Psoas muscle (tissue), 8 donors: ENCODE measurements around the gene JOSD1. TPM values are rescaled to one million over a fixed set of nuclear protein-coding genes. Genes with fewer than 3 reads are reported as not detected.

Experiments
- ATAC-seq, 4 donors: fragments of 200-7000 bp; cut with Tn5 transposase; one replicate each; pipeline ENCODE4 v1.9.1; 2020; ENCODE audit warnings: moderate library complexity in 3 of 4, mild to moderate bottlenecking in 2 of 4
- DNase-seq, 2 donors: peaks; one replicate each; pipeline ENCODE4 v3.0.0-alpha.2; 2020
- H3K27ac ChIP-seq: fragments of 200-600 bp; one replicate; pipeline ENCODE4 v1.8.0; 2022
- H3K27me3 ChIP-seq, 3 donors: fragments of 200-600 bp in 1 of 3; one replicate each; pipeline versions ENCODE4 v1.6.1 to v1.8.0; 2013 to 2022; ENCODE audit warnings: low read length in 2 of 3, mild to moderate bottlenecking in 2 of 3, moderate library complexity in 1 of 3; ENCODE audit not compliant: insufficient read depth in 3 of 3
- H3K36me3 ChIP-seq, 2 donors: fragments of 200-600 bp in 1 of 2; one replicate each; pipeline versions ENCODE4 v1.6.1 to v1.8.0; 2013 to 2022; ENCODE audit warnings: low read depth in 1 of 2, mild to moderate bottlenecking in 1 of 2, moderate library complexity in 1 of 2; ENCODE audit not compliant: insufficient read depth in 1 of 2
- H3K4me1 ChIP-seq: fragments of 200-600 bp; one replicate; pipeline ENCODE4 v1.8.0; 2022
- H3K4me3 ChIP-seq: fragments of 200-600 bp; one replicate; pipeline ENCODE4 v1.8.0; 2022; ENCODE audit warnings: mild to moderate bottlenecking
- H3K9me3 ChIP-seq: fragments of 200-600 bp; one replicate; pipeline ENCODE4 v1.8.0; 2022
- CTCF ChIP-seq: fragments of 200-600 bp; IDR thresholded peaks from one replicate; pipeline ENCODE4 v1.8.0; 2022; ENCODE audit warnings: antibody characterized with exemption
- WGBS, 3 donors: extraction: QIAGEN DNeasy Blood & Tissue Kit; methylation state at CpG; one replicate each; pipeline versions ENCODE4 v1.1.6 to v1.1.7; 2013; 5-methylcytosine and 5-hydroxymethylcytosine counted together
- intact Hi-C, 2 donors: fragments of 100-400 bp; cut with DNase I; formaldehyde crosslinking; loops; one replicate each; pipeline versions ENCODE4 v1.11.0 to v1.14.2; 2022
- polyA plus RNA-seq, 3 donors: library from polyadenylated mRNA; stranded (reverse); fragments of 200-250 nt; gene quantifications; one replicate each; pipeline ENCODE4 v1.2.3, GENCODE V29; 2013
- total RNA-seq, 4 donors: library from RNA; stranded (reverse); fragmentation: NEBNext Ultra II Directional in 2 of 4; extraction: Animal tissue kit (Norgen Biotek cat#: 25700) in 2 of 4; gene quantifications; one replicate each; pipeline versions ENCODE4 v1.2.1 to v1.2.4, GENCODE V29; 2021 to 2023
- donor health status: healthy with polysubstance abuse.
- donor health status: DM: no; HTN: no; CAD: no; lungs with moderate emphysema.
- donor health status: Bipolar disorder and iron deficiency.
- donor health status: healthy.
- donor health status: DM: yes; HTN: yes; CAD: no.
- donor health status: DM: no; HTN: no; CAD: no.
- donor health status: DM: no; HTN: no; CAD: no.
- donor health status: DM: yes; HTN: yes; CAD: no.

JOSD1 gene
- total and polyA plus RNA-seq, 7 donors = 14.3 to 58.5 (median 24.4) TPM

- Histone ChIP-seq H3K4me3 (peak overlapping the region; percentile 94), H3K27ac (peak overlapping the region; percentile 98)
- no peak for DNase-seq
Observed at GRCh38 chr22:38699143-38699542, 1.6 kb downstream of the JOSD1 start.

GRCh38 chr22:38698407-38699094, 2.2 kb downstream of the JOSD1 start:
- TF ChIP-seq CTCF = no peak
- Histone ChIP-seq H3K9me3 (no peaks in the 10 kb centered on the region), H3K4me3 (peak overlapping the region; percentile 94), H3K27ac (peak overlapping the region; percentile 98), H3K4me1 (peaks cover 44% of the 10 kb centered on the region), H3K36me3 (peaks cover 4 to 32% of the 10 kb centered on the region in 2 donors), H3K27me3 (no peaks in the 10 kb centered on the region)
- ATAC-seq (no peak), DNase-seq (no peak)
- WGBS, 3 donors = 91 to 92% (median 92%) methylated on average over 13 of the region's 13 CpGs
- intact Hi-C loops = no loop called here

More at GRCh38 chr22:38699143-38699542, 1.6 kb downstream of the JOSD1 start:
- ATAC-seq = no peak
- H3K4me1 ChIP-seq = peaks cover 44% of the 10 kb centered on the region
- H3K27me3 ChIP-seq = no peaks in the 10 kb centered on the region
- peaks cover 4 to 29% of the 10 kb centered on the region in 2 donors for H3K36me3 ChIP-seq
- intact Hi-C loops = no loop called here
- no peaks in the 10 kb centered on the region for H3K9me3 ChIP-seq
- TF ChIP-seq CTCF = no peak
- 61 to 66% (median 63%) methylated on average over 5 of the region's 5 CpGs for WGBS, 3 donors

GRCh38 chr22:38697425-38698089, 3.2 kb downstream of the JOSD1 start:
- Histone ChIP-seq H3K9me3 (no peaks in the 10 kb centered on the region), H3K4me3 (peak overlapping the region; percentile 94), H3K27ac (peak overlapping the region; percentile 60), H3K4me1 (peaks cover 44% of the 10 kb centered on the region), H3K36me3 (peaks cover 4 to 32% of the 10 kb centered on the region in 2 donors), H3K27me3 (no peaks in the 10 kb centered on the region)
- DNase-seq (no peak), ATAC-seq (no peak)
- no peak for TF ChIP-seq CTCF
- intact Hi-C loops = no loop called here
- WGBS, 3 donors = 65 to 69% (median 65%) methylated on average over 8 of the region's 8 CpGs

GRCh38 chr22:38696606-38697424, 3.9 kb downstream of the JOSD1 start:
- DNase-seq = no peak

More at GRCh38 chr22:38696606-38697424, 3.9 kb downstream of the JOSD1 start:
- peak overlapping the region; percentile 94 for H3K4me3 ChIP-seq
- TF ChIP-seq CTCF = no peak
- 52 to 62% (median 56%) methylated on average over 3 of the region's 3 CpGs for WGBS, 3 donors
- H3K9me3 ChIP-seq = no peaks in the 10 kb centered on the region
- H3K27ac ChIP-seq = peak overlapping the region; percentile 58
- H3K27me3 ChIP-seq = no peaks in the 10 kb centered on the region
- peaks cover 4 to 40% of the 10 kb centered on the region in 2 donors for H3K36me3 ChIP-seq
- peaks cover 44% of the 10 kb centered on the region for H3K4me1 ChIP-seq
- no peak for ATAC-seq
- intact Hi-C loops = no loop called here
